ENCODE measurements around the gene GAS7.

The GAS7 gene

DNA sequence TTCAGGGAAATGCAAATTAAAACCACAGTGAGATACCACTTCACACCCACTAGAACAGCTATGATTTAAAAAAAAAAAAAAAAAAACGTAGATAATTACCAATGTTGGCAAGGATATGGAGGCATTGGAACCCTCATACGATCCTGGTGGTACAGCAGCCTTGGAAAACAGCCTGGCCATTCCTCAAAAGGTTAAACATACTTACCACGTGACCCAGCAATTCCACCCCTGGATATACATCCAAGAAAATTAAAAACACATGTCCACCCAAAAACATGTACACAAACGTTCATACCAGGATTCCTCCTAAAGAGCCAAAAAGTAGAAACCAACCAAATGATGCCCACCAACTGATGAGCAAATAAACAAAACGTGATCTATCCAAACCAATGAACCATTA, 68.1 kb downstream of the GAS7 start:
- FAIRE-seq, result no peak

DNA sequence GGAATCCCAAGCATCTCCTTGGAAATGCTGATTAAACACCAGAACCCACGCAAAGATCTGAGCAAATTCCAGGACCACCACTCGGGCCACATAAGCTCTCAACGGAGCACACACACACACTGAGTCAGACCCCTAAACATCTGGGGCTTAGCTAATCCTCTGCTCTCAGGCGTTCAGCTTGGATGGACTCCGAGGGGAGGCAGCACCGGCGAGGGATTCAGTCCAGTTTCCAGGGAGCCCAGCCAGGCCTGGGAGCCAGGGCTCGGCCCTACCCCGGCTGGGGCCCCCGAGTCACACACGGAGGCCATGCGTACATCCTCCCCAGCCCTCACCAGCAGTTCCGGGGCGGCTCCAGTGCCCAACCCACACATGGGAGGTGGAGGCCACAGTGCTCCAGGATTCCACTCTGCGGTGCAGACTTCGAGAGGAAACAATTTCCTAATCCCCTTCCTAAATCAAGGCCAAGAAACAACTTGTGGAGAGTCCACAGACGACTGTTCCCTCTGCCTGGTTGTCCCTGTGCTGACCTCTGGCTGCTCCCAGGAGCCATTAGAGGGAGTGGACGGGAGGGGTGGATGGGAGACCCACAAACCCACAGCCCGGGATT, 70.5 kb downstream of the GAS7 start:
- no peak for FAIRE-seq

DNA sequence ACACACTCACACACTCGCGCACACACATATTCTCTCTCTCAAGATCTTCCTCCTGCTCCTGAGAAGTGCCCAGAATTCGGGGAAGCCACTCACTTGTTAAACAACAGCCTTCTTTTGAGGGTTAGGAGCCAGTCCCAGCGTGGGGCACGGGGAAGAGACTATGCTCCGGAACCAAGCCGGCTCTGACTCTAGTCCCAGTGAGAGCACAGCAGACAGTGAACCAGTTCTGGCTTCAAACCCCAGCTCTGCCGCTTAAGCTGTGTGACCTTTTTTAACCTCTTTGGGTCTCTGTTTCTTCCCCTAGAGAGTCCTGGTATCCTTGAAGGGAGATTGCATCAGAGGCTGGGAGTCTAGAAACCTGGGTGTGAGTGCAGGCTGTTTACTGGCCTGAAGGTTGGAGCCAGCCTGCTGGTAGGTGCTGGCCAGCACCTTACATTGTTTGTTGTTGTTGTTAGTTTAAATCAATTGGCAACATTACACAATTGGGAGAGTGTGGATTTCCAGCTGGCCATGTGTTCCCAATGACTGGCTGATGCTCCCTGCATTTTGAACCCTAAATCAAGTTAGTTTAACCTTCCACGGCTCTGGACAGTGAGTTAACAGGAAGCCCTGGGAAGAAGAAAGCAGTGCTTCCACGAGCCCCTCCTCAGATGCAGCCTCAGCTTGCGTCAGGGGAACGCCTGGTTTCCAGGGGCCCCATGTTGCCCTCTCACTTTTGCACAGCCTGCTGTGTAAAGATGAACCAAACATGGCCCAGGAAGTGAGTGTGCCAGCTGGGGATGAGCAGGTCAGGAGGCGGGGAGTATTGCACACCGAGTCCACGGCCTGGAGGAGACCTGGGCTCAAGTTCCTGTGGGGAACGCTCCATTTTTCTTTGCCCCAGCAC, 71.5 kb downstream of the GAS7 start:
- no peak for FAIRE-seq

DNA sequence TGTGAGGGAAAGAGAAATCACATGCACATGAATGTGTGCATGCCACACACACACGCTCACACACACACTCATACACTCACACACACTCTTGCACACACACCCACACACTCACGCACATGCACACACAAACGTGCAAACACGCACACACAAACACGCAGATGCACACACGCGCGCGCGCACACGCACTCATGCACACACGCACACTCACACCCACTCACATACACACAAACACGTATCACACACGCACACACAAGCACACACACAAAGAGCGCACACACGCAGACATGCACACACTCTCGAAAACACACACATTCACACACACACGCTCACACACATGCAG, 72.2 kb downstream of the GAS7 start:
- FAIRE-seq, result no peak

DNA sequence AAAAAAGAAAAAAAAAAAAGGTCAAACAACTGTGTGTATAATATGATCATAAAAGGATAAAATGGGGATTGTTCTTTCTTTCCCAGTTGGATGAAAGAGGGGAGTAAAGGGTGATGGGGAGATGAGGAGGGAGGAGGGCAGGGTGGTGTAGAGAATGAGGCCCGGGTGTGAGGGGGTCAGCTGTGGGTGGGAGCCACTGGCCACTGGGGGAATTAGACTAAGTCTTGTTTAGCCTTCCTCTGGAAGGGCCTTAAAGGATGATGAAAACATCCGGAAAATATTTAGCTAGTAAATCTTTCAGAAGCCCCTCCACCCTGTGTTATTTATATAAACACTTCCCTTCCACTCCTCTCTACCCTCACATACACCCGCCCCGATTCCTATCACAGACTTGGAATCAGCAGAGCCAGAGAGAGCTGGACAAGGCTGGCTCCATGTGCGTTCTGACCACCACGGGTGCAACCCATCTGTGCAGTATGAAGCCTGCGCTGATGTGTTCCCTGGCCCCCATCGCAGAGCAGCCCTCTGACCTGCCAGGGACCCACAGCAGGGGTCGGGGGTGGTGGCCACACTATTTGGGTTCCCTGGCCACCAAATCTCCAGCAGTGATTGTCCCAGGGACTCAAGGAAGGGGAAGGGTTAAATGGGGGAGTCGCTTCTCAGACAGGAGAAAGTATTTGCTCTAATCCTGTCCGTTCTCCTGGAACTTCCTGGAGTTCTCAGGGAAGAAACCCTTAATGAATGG, 72.7 kb downstream of the GAS7 start:
- no peak for FAIRE-seq

DNA sequence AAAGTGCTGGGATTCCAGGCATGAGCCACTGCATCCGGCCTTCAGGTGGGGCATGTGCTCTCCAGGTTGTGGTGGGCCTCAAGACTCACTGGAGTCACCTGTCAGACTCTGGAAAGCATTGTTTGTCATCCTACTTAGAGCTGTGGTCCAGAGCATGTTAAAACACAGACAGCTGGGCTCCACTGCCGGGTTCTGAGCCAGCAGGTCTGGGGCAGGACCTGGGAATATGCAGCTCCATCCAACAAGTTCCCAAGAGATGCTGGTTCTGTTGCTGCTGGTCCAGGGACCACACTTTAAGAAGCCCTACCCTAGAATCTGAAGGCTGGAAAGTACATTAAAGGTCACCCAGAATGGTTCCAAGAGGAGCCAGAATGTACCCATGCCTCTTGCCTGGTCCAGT, 75.3 kb downstream of the GAS7 start:
- no peak for FAIRE-seq

DNA sequence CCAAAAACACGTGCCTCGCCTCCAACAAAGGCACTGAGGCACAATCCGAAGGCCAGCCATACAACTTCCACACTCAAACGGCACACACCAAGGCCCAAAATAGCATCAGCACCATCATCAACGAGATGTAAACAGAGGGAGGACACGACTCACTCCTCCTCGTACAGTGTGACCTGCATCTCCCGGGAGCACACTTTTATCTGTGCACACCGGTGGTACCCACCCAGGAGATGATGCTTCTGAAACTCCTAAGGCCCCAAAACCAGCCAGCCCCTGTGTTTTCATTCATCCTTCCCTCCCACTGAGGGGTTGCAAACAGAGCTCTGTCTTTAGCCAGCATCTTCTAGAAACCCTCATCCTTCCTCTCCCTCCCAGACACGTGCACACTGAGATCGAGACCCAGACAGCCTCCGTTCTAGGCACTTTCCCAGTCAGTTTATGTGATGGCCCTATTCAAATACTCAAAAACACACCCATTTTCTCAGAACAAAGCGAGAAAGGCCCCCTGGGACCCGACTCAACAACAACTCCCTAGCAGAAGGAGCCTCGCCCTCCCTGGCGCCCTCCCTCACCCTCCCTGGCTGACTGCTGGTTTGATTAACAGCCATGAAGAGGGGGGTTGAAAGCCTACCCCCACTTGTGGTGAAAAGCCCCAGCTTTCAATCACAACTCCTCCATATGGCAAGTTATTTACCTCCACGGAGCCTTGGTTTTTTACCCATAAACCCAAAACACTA, 76.3 kb downstream of the GAS7 start:
- no peak for FAIRE-seq

DNA sequence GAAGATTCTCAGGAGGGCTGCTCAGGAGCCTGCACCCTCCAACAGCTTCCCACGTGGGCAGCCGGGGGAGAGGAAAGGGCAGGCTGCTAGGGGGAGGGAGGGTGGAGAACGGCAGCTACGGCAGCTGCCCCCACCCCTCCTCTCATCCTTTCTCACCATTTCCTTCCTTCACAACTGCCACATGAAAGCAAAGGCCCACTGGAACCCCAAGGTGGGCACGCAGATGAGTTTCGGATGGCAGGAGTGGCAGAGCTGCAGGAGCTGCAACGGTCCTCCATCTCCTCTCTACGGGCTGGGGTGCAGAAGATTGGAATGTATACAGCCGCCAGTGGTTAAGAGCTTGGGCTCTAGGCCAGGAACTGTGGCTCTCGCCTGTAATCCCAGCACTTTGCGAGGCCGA, 77.7 kb downstream of the GAS7 start:
- no peak for FAIRE-seq

DNA sequence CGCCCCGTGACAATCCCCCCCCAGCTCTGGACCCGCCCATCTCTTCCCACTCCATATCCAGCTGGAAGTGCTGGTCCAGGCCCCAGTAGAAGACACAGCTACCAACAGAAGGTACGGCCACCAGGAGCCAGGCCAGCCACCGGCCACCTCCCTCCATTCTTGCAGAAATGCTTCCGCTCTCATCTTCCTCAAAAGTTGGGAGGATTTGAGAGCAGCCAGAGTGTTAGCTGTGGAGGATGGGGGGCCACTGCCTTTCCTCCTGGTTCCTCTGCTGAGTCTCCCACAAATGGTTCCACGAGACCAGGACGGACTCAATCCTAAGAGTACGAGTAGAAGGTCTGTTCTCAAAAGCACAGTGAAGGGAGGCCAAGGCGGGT, 78.3 kb downstream of the GAS7 start:
- no peak for FAIRE-seq

DNA sequence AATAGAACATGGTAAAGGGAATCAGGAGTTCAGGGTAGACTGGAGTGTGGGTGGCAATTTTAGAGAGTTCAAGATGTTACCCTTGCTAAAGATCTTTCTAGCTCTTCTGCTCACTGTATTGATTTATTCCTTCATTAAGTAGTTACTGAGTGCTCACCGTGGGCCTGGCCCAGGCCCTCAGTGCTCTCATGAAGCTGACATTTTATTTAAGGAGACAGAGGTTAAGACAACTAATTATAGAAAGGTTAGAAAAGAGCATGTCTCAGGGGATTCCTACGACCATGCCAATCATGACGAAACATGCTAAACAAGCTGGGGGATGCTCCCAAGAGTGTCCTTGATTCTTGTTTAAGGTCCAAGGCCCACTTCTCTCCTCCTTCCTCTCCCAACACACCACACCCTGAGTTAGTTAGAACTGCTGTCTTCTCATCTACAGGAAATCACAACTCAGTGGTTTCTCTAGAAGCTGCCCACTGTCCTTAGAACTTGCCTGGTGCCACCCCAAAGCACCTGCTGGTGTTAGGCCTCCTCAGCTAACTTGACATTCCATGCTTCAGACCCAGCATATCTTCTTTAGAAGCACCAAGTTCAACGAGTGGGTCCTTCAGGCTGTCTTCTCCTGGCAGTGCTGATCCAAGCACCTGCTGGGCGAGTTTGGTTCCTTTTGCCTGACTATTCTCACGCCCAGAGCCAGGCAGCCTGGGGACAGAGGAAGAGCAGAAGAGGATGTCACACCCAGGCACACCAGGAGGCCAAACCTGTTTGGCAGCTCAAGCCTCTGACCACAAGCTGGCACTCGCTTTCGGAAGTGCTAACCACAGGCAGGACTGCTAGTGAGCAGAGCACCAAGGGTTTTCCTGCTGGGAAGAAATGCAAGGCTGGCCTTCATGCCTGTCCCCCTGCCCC, 79.0 kb downstream of the GAS7 start:
- no peak for FAIRE-seq

DNA sequence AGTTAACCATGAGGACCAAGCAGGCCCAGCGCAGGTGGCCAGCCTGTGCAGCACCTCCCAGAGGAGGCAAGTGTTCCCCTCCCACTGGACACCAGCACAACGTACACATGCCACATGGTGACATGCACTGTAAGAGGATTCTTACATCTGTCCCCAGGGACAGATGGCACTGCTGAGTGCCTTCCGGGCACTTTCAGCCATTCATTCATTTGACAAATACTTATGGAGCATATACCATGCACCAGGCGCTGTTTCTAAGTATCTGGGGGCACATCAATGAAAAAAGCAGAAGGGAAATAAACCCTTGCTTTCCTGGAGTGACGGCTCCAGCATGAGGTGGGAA, 79.6 kb downstream of the GAS7 start:
- FAIRE-seq, result no peak

DNA sequence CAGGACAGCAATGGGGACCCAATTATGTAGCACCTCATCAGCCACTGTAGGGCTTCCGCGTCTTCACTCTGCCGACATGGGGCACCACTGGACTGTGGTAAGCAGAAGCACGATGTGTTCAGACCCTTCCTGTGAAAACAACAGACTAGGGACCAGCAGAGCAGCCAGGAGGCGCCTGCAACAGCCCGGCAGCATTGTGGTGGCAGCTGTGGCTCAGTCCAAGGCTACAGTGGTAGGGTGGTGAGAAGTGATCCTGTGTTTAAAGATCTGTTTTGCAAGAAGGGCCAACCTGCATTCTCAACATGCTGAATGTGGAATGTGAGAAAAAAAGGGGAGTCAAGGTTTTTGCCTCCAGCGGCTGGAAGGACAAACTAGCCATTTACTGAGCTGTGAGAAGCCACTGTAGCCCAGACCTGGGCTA, 80.8 kb downstream of the GAS7 start:
- no peak for FAIRE-seq

DNA sequence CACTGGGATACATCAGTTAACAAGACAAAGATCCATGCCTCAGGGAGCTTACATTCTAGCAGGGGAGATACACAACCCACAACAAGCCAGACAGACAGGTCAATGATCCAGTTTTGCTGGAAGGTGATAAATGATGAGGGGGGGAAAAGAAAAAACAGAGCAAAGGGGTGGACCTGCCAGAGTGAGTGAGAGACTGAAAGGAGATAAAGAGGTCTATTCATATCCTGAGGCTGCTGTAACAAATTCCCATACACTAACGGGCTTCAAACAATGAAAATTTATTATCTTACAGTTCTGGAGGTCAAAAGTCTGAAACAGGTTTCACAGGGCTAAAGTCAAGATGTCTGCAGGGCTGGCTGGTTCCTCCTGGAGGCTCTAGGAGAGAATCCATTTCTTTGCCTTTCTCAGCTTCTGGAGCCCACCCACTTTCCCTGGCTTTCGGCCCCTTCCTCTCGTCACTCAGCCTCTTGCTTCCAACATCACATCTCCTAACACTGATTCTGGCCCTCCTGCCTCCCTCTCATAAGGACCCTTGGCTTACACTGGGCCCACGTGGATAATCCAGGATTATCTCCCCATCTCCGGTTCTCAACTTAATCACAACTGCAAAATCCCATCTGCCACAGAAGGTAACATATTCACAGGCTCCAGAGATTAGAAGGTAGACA, 81.5 kb downstream of the GAS7 start:
- no peak for FAIRE-seq

DNA sequence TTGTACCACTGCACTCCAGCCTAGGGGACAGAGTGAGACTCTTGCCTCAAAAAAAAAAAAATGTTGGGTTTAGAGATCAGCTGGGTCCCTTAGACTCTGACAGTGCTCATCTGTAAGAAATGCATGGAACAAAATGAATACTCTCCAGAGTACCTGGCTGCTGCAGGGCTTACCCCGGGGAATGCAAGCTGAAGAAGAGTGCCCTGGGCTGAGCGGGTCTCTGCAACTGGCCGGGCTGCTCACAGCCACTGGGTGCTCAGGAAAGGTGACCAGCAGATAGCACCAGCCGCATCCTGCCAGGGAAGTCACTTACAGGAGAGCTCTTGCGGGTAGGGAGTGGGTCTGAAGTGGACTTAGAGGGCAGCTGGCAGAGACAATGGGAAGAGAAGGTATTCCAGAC, 82.1 kb downstream of the GAS7 start:
- no peak for FAIRE-seq

DNA sequence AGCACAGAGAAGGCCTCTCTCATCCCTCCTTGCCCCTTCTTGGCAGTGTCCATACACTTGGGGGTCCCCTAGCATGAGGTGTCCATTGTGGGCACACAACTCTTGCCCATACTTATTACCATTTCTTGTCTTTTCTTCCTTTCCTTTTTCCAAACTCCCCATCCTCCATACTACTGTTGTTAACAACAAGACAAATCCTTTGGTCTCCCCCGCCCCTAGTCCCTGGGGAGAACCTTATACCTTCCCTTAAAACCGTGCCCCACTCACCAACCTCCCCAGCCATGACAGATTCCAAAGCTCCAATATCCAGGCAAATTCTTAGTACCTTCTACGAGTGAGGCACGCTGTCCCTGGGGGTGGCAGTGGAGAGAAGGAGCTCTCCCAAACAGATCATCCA, 82.9 kb downstream of the GAS7 start:
- no peak for FAIRE-seq

DNA sequence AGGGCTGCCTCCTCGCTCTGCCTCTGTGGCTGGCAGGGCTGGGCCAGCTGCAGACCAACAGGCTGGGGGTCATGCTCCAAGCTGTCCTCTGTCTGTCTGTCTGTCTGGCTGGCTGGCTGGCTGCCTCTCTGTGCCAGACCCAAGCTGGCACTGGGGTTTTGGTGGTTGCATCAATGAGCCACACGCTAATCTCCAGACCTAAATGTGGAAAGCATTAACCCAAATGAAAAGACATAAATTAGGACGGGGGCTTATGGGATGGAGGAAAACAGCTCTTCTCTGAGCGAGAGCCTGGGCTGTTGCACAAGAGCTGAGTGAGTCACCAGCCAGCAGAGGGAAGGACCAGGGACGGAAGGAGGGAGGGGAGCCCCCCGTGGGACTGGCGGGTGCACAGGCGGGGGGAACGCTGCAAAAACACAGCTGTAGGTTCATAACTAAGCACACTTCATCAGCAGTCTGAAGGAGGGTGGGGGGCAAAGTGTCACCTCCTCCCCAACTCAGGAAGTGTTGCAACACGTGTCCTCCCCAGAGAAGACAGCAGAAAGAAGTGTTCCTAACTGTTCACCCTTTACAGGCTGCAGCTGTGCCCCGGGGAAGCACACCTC, 83.4 kb downstream of the GAS7 start:
- FAIRE-seq, result no peak

DNA sequence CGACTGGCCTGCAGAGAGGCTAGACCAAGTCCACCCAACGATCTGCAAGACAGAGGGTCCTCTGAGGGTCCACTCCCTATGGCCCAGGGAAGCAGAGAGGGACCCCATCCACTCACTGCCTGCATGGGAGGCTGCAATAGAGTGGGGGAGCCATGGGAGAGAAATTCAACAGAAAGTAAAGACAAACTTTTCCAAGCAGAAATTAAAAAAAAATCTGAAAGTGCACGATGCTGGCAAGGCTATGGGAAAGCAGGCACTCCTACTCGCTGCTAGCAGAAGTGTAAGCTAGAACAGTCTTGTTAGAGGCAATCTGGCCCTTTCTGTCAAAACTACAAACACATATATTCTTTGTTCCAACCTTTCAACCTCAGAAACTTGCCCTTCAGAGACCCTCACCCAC, 85.4 kb downstream of the GAS7 start:
- FAIRE-seq, result no peak

DNA sequence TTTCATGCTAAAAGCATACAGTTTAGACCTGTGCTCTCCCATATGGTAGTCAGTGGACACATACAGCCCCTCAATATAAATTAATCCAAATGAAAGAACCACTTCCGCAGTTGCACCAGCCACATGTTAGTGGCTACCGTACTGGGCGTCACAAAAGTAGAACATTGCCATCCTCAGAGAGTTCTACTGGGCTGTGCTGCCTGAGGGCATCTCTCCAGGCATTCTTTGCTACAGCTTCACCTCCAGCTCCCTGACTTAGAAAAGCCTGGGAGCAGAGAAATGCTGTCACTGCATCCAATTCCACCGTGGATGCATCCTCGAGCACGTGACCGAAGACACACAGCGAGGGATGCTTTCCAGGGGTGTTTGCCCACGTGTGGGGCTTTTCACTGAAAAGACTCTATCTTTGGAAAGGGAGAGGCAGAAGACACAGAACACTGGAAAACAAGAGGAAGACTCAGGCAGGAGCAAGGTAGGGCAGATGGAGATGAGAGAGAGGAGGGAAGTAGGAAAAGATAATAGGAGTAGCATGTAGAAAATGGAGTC, 86.4 kb downstream of the GAS7 start:
- FAIRE-seq, result no peak

DNA sequence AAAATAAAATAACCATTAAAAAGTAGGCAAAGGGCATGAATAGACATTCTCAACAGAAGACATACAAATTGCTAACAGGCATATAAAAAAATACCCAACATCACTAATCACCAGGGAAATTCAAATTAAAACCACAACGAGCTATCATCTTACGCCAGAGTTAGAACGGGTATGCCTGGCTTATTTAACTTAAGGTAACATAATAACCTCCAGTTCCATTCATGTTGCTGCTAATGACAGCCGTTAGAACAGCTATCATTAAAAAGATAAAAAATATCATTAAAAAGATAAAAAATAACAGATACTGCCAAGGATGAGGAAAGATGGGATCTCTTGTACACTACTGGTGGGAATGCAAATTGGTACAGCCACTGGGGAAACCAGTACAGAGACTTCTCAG, 89.3 kb downstream of the GAS7 start:
- no peak for FAIRE-seq

DNA sequence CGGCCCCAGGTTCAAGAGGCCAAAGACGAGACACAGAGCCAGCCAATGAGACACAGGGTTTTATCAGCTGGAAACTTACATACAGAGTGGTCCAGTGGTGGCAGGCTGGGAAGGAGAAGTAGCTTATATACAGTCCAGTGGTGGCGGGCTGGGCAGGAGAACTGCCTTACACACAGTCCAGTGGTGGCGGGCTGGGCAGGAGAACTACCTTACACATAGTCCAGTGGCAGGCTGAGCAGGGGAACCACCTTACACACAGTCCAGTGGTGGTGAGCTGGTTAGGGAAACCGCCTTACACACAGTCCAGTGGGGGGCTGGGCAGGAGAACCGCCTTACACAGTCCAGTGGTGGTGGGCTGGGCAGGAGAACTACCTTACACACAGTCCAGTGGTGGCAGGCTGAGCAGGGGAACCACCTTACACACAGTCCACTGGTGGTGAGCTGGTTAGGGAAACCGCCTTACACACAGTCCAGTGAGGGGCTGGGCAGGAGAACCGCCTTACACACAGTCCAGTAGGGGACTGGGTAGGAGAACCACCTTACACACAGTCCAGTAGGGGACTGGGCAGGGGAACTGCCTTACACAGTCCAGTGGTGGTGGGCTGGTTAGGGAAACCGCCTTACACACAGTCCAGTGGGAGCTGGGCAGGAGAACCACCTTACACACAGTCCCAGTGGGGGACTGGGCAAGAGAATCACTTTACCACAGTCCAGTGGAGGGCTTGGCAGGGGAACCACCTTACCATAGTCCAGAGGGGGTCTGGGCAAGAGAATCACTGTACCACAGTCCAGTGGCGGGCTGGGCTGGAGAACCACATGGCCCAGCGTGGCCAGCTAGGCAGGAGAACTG, 90.9 kb downstream of the GAS7 start:
- FAIRE-seq, result no peak

All from islet of Langerhans (tissue), 1 donor.